WERI-Rb-1 (cell line): ENCODE data around the gene MAPK8IP1.
"Not testable (repeated sequence)": the region's sequence is repeated elsewhere in the genome, so short reads cannot be mapped to it uniquely, and the experiment has no call there.

Experiments
- DNase-seq: peaks from one replicate; pipeline ENCODE4 v3.0.0-alpha.2; 2020
- H3K27ac ChIP-seq: fragments of 250-450 bp; sonication (Bioruptor Pico); 2 replicates; pipeline ENCODE4 v1.5.1; 2020; ENCODE audit warnings: mild to moderate bottlenecking, moderate library complexity
- H3K27me3 ChIP-seq: fragments of 250-450 bp; sonication (Bioruptor Pico); 2 replicates; pipeline ENCODE4 v1.5.1; 2021; ENCODE audit warnings: mild to moderate bottlenecking, low read depth, moderate library complexity; ENCODE audit not compliant: insufficient read depth, severe bottlenecking
- H3K36me3 ChIP-seq: fragments of 250-450 bp; sonication (Bioruptor Pico); 2 replicates; pipeline ENCODE4 v1.5.1; 2020; ENCODE audit warnings: mild to moderate bottlenecking, moderate library complexity
- H3K4me3 ChIP-seq: 2 replicates; pipeline ENCODE4 v1.5.1; 2011; ENCODE audit warnings: low read depth, mild to moderate bottlenecking, control low read depth, low read length
- H3K9me3 ChIP-seq: fragments of 250-450 bp; sonication (Bioruptor Pico); 2 replicates; pipeline ENCODE4 v1.5.1; 2021; ENCODE audit warnings: mild to moderate bottlenecking, moderate library complexity; ENCODE audit not compliant: severe bottlenecking
- CTCF ChIP-seq: IDR thresholded peaks from 2 replicates; pipeline ENCODE4 v1.5.1; 2011; ENCODE audit warnings: low read depth, mild to moderate bottlenecking, control low read depth, inconsistent platforms, low read length

The MAPK8IP1 gene

GRCh38 chr11:45901626-45902025 lies 16.2 kb downstream of the MAPK8IP1 start:
- no peak overlapping the region for H3K4me3 ChIP-seq
- H3K27me3 ChIP-seq: no peaks in the 10 kb centered on the region
- no peak for DNase-seq
- H3K27ac ChIP-seq: no peak overlapping the region
- no peak for TF ChIP-seq CTCF
- H3K9me3 ChIP-seq: no peaks in the 10 kb centered on the region
- peaks cover 52% of the 10 kb centered on the region for H3K36me3 ChIP-seq

- no peak overlapping the region for H3K4me3 ChIP-seq
- DNase-seq: no peak
- H3K9me3 ChIP-seq: no peaks in the 10 kb centered on the region
- TF ChIP-seq CTCF: no peak
- no peaks in the 10 kb centered on the region for H3K27me3 ChIP-seq
- H3K36me3 ChIP-seq: peaks cover 57% of the 10 kb centered on the region
- no peak overlapping the region for H3K27ac ChIP-seq
Measured at GRCh38 chr11:45902452-45903380, 17.3 kb downstream of the MAPK8IP1 start.

- Histone ChIP-seq H3K36me3 (peaks cover 55% of the 10 kb centered on the region), H3K9me3 (no peaks in the 10 kb centered on the region), H3K27me3 (no peaks in the 10 kb centered on the region), H3K27ac (no peak overlapping the region), H3K4me3 (no peak overlapping the region)
- no peak for DNase-seq
- TF ChIP-seq CTCF: no peak
Measured at GRCh38 chr11:45904309-45904915, 19.0 kb downstream of the MAPK8IP1 start.

GRCh38 chr11:45905095-45905494 lies 19.6 kb downstream of the MAPK8IP1 start:
- TF ChIP-seq CTCF: no peak
- H3K27me3 ChIP-seq: no peaks in the 10 kb centered on the region
- peaks cover 58% of the 10 kb centered on the region for H3K36me3 ChIP-seq
- H3K9me3 ChIP-seq: no peaks in the 10 kb centered on the region
- no peak for DNase-seq
- no peak overlapping the region for H3K4me3 ChIP-seq
- H3K27ac ChIP-seq: no peak overlapping the region

- H3K27ac ChIP-seq, DNase-seq, H3K4me3 ChIP-seq, H3K9me3 ChIP-seq, H3K27me3 ChIP-seq: not testable (repeated sequence)
- peaks cover 58% of the 10 kb centered on the region for H3K36me3 ChIP-seq
Measured at GRCh38 chr11:45905576-45905975, 20.1 kb downstream of the MAPK8IP1 start.

GRCh38 chr11:45906096-45906682 lies 20.7 kb downstream of the MAPK8IP1 start:
- Histone ChIP-seq H3K9me3 (no peaks in the 10 kb centered on the region), H3K27ac (no peak overlapping the region), H3K27me3 (no peaks in the 10 kb centered on the region), H3K4me3 (no peak overlapping the region), H3K36me3 (peaks cover 60% of the 10 kb centered on the region)
- TF ChIP-seq CTCF: no peak
- no peak for DNase-seq
